Testis (tissue), 3 donors: ENCODE data around the gene PEX16. TPM values are rescaled to one million over a fixed set of nuclear protein-coding genes. Genes with fewer than 3 reads are reported as not detected.

Experiments
- DNase-seq: peaks from one replicate; pipeline ENCODE4 v3.0.0-alpha.2; 2019
- H3K27ac ChIP-seq, 2 donors: fragments of 200-600 bp; sonication (generic); one replicate each; pipeline ENCODE4 v1.5.1; 2019
- H3K27me3 ChIP-seq: fragments of 200-600 bp; sonication (generic); one replicate; pipeline ENCODE4 v1.5.1; 2019
- H3K36me3 ChIP-seq: fragments of 200-600 bp; sonication (generic); one replicate; pipeline ENCODE4 v1.5.1; 2017; ENCODE audit warnings: low read depth; ENCODE audit errors: missing control alignments
- H3K4me1 ChIP-seq: fragments of 200-600 bp; sonication (generic); one replicate; pipeline ENCODE4 v1.5.1; 2019
- H3K4me3 ChIP-seq, 2 donors: fragments of 200-600 bp; sonication (generic); one replicate each; pipeline ENCODE4 v1.5.1; 2017 to 2019
- H3K9me3 ChIP-seq: fragments of 200-600 bp; sonication (generic); one replicate; pipeline ENCODE4 v1.5.1; 2017
- POLR2A ChIP-seq: fragments of 450-650 bp; IDR thresholded peaks from one replicate; pipeline ENCODE4 v1.6.1; 2017; ENCODE audit warnings: antibody characterized with exemption, mild to moderate bottlenecking, moderate library complexity
- WGBS, 2 donors: methylation state at CpG; one replicate each; pipeline ENCODE4 v1.1.5; 2018; 5-methylcytosine and 5-hydroxymethylcytosine counted together
- intact Hi-C: fragments of 100-400 bp; cut with DNase I; formaldehyde crosslinking; loops from one replicate; pipeline ENCODE4 v1.15.1; 2023; ENCODE audit warnings: low total_unique reads
- polyA plus RNA-seq: library from polyadenylated mRNA; stranded (reverse); fragments of 350-450 nt; fragmentation: Illumina TruSeq; extraction: RNeasy Lipid Tissue Mini Kit (QIAGEN cat#74804); gene quantifications from one replicate; pipeline ENCODE4 v1.2.3, GENCODE V29; 2014; ENCODE audit warnings: low read depth, low replicate concordance; ENCODE audit not compliant: insufficient read depth
- total RNA-seq, 2 donors: library from RNA; depleted of rRNA; stranded (reverse); fragments of >200 nt; gene quantifications; one replicate each; pipeline ENCODE4 v1.2.3, GENCODE V29; 2016
- TF ChIP-seq, protein P1 (sequence below), 3 experiments: fragments of 450-650 bp in 2 of 3; fragments of 200-600 bp in 1 of 3; sonication (generic) in 1 of 3; IDR thresholded peaks; one replicate each; pipeline ENCODE4 v1.5.1; 2016 to 2019; ENCODE audit warnings: antibody characterized with exemption in 3 of 3, mild to moderate bottlenecking in 2 of 3, moderate library complexity in 1 of 3

Gene PEX16
- total and polyA plus RNA-seq, 3 donors from 2014 or later = 40.2 to 42.0 (median 41.4) TPM

DNA sequence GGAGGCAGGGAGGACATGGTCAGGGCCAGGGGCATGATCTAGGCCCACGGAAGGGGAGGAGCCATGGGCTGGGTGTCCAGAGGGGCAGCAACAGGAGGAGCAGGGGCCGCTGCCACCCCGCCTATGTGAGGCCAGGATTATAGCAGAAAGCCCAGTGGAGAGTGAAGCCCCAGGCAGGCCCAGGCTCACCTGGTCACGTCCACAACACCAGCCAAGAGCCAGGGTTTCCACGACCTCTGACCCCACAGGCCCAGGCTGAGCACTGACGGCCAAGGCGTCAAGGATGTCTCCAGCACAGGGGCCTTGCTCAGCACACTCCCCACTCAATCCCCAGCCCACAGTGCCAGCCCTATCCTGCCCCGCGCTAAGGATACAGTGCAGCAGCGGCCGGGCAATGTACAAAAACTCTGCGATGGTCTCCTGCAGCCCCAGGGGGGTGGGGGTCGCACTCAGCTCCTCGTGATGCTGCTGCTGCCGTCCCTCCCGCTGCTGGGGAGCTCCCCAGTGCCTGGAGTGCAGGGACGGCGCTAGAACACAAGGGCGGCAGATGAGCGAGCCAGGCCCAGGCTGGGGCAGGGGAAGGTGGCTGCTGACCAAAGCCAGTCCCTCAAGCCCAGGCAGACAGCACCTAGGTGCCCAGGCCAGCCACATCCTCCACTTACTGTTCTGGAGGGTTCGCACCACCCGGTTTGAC, 3.6 kb downstream of the PEX16 start:
- peaks cover 8% of the 10 kb centered on the region for H3K4me1 ChIP-seq
- H3K27me3 ChIP-seq = no peaks in the 10 kb centered on the region
- H3K36me3 ChIP-seq = no peaks in the 10 kb centered on the region
- WGBS, 2 donors = 83 to 89% methylated on average over 17 of the region's 22 CpGs
- no peak overlapping the region for H3K27ac ChIP-seq
- H3K4me3 ChIP-seq = no peak overlapping the region
- no peak for DNase-seq
- H3K9me3 ChIP-seq = no peaks in the 10 kb centered on the region
- intact Hi-C loops = no loop called here
- TF ChIP-seq POLR2A = no peak
- TF ChIP-seq, protein P1, sequence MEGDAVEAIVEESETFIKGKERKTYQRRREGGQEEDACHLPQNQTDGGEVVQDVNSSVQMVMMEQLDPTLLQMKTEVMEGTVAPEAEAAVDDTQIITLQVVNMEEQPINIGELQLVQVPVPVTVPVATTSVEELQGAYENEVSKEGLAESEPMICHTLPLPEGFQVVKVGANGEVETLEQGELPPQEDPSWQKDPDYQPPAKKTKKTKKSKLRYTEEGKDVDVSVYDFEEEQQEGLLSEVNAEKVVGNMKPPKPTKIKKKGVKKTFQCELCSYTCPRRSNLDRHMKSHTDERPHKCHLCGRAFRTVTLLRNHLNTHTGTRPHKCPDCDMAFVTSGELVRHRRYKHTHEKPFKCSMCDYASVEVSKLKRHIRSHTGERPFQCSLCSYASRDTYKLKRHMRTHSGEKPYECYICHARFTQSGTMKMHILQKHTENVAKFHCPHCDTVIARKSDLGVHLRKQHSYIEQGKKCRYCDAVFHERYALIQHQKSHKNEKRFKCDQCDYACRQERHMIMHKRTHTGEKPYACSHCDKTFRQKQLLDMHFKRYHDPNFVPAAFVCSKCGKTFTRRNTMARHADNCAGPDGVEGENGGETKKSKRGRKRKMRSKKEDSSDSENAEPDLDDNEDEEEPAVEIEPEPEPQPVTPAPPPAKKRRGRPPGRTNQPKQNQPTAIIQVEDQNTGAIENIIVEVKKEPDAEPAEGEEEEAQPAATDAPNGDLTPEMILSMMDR (IDR thresholded peaks at IDR 0.05) = no peak

DNA sequence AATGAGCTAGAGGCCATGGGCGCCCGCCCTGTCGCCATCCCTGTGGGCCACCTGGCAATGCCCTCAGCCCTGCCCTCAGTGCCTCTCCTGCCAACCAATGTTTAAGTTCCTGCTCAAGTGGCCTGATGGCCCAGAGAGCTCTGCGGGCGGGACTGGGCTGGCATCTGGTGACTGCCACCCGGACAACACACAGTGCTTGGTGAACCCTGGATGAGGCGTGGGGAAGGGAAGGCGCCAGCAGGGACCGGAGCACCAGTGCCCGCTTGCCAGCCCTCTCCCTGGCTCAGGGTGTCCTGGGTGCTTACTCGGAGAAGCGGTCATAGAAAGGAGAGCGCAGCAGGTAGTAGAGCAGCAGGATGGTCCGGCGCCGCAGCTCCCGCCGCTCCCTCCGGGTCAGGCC, 4.2 kb downstream of the PEX16 start:
- no peak overlapping the region for H3K27ac ChIP-seq
- WGBS, 2 donors = 95 to 97% methylated on average over 13 to 19 of the region's 19 CpGs
- intact Hi-C loops = no loop called here

DNA sequence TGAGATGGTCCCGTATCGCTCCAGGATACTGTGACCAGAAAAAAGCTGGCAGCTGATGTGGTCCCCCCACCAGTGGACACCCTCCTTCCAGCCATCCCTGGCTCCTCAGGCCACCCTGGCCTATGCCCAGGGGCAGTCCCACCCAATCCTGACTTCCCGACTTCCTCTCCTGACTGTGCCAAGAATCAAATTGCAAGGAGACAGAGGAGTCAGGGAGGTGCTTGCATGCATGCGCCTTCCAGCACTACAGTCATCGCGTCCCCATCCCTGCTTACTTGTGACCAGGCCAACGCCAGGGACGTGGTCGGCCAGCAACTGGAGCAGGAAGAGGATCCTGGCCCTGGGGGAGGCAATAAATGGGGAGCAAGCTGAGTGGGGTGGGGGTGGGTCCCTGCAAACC, 7.1 kb downstream of the PEX16 start:
- H3K9me3 ChIP-seq = no peaks in the 10 kb centered on the region
- H3K4me3 ChIP-seq = no peak overlapping the region
- no peaks in the 10 kb centered on the region for H3K27me3 ChIP-seq
- WGBS, 2 donors = 78 to 89% methylated on average over 9 of the region's 9 CpGs
- no peaks in the 10 kb centered on the region for H3K4me1 ChIP-seq
- no peaks in the 10 kb centered on the region for H3K36me3 ChIP-seq
- TF ChIP-seq, protein P1 (IDR thresholded peaks at IDR 0.05) = no peak
- TF ChIP-seq POLR2A = no peak
- intact Hi-C loops = no loop called here
- H3K27ac ChIP-seq = no peak overlapping the region
- no peak for DNase-seq

More for the DNA sequence above, 4.2 kb downstream of the PEX16 start:
- Histone ChIP-seq H3K9me3 (no peaks in the 10 kb centered on the region), H3K36me3 (no peaks in the 10 kb centered on the region), H3K4me1 (peaks cover 8% of the 10 kb centered on the region), H3K27me3 (no peaks in the 10 kb centered on the region), H3K4me3 (no peak overlapping the region)
- TF ChIP-seq POLR2A = no peak
- TF ChIP-seq, protein P1 (IDR thresholded peaks at IDR 0.05) = no peak
- no peak for DNase-seq

DNA sequence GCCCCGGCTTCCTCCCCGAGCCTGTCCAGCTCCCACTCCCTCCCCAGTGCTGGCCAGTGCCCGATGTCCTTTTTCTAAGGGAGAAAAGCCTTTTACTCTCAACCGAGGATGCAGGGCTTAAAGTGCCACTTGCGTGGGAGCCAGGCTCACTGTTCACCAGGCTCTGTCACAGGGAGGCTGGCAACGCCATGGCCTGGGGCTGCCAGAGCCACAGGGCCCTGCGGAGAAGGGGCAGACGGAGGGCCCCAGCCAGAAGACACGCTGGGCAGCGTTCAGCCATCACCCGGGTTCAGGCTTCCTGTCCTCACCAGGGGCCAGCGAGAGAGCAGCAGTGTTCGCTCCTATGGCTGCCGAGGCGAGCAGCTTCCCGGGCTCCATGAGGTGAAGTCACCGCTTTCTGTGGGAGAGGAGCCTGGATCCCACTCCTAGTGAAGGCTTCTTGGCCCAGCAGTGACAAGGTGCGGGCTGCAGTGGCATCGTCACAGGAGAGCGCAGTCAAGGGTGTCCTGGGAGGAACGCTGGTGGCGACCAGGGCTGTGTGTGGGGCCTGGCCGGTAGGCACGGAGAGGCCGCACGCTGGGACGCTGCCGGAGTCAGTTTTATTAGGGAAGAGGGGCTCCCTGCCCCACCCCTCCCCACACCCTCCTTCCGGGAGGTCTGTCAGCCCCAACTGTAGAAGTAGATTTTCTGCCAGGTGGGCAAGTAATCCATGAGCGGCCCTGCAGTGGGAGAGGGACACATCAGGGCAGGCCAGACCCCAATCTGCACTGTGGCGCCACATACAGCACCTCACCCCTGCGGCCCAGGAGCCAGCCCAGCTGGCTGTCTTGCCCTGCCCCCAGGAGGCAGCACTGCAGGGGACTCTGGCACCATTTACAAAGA, 7.8 kb downstream of the PEX16 start:
- Histone ChIP-seq H3K27me3 (no peaks in the 10 kb centered on the region), H3K9me3 (no peaks in the 10 kb centered on the region), H3K36me3 (no peaks in the 10 kb centered on the region), H3K4me1 (no peaks in the 10 kb centered on the region), H3K27ac (no peak overlapping the region), H3K4me3 (no peak overlapping the region)
- TF ChIP-seq POLR2A = no peak
- TF ChIP-seq, protein P1 (IDR thresholded peaks at IDR 0.05) = no peak
- intact Hi-C loops = no loop called here
- no peak for DNase-seq
- 86 to 87% methylated on average over 14 to 32 of the region's 32 CpGs for WGBS, 2 donors
